HepG2 (cell line): Measurements from ENCODE around the gene ESPN. TPM values are rescaled to one million over a fixed set of nuclear protein-coding genes. Genes with fewer than 3 reads are reported as not detected.
A peak's percentile ranks its signal among the peaks of the same experiment; 100 is the strongest.

Source experiments
- ATAC-seq: fragments of 200-7000 bp; cut with Tn5 transposase; 3 replicates; pipeline ENCODE4 v1.9.1; 2020; ENCODE audit warnings: mild to moderate bottlenecking, moderate library complexity
- BruUV-seq: library from RNA; stranded (reverse); fragments of 400-500 nt; replicated peaks from 2 replicates; lab custom pipeline; 2021; lab: Mats Ljungman, UMichigan
- CTCF ChIA-PET: fragments of 300-600 bp; formaldehyde crosslinking; extraction: SDS; loops from one replicate; lab custom pipeline; 2021; ENCODE audit warnings: low total read pairs, inconsistent platforms, low intra/inter-chr PET ratio; lab: Yijun Ruan, JAX
- POLR2A ChIA-PET: fragments of 350-600 bp; sonication (Branson Sonifier 250); formaldehyde crosslinking; loops from one replicate; lab custom pipeline; 2020; ENCODE audit warnings: antibody characterized with exemption, inconsistent platforms; lab: Yijun Ruan, JAX
- DNase-seq: peaks from one replicate; pipeline ENCODE4 v3.0.0-alpha.2; 2015; ENCODE audit warnings: low spot score
- FAIRE-seq: peaks from 3 replicates; lab custom pipeline; 2011; peaks lifted over from hg19 to GRCh38; lab: Jason Lieb, UNC
- H2AFZ ChIP-seq: one replicate; pipeline ENCODE4 v1.6.1; 2011; ENCODE audit warnings: low read length, inconsistent platforms
- H3K27ac ChIP-seq: fragments of 300-600 bp; 3 replicates; pipeline ENCODE4 v1.8.0; 2011; ENCODE audit warnings: mixed run types, mild to moderate bottlenecking, mixed read lengths, low read length, inconsistent platforms; ENCODE audit not compliant: insufficient read depth; ENCODE audit errors: extremely low read length
- H3K27me3 ChIP-seq, 2 experiments: fragments of 200-600 bp in 1 of 2; 2 replicates in 1 of 2; 3 replicates in 1 of 2; pipeline versions ENCODE4 v1.6.0 to v1.8.0; 2011; ENCODE audit warnings: low read length in 2 of 2, mild to moderate bottlenecking in 2 of 2, moderate library complexity in 2 of 2, inconsistent platforms in 1 of 2; ENCODE audit not compliant: insufficient read depth in 2 of 2, control insufficient read depth in 1 of 2
- H3K36me3 ChIP-seq, 2 experiments: fragments of 200-600 bp in 1 of 2; replicated peaks in 1 of 2; 2 replicates in 1 of 2; 3 replicates in 1 of 2; pipeline versions ENCODE4 v1.5.1 to v1.8.0; 2011; ENCODE audit warnings: low read length in 2 of 2, inconsistent platforms in 1 of 2; ENCODE audit not compliant: insufficient read depth in 2 of 2, control insufficient read depth in 1 of 2
- H3K4me1 ChIP-seq: 2 replicates; pipeline ENCODE4 v1.5.1; 2012; ENCODE audit warnings: low read length, inconsistent platforms; ENCODE audit not compliant: insufficient read depth
- H3K4me2 ChIP-seq: 2 replicates; pipeline ENCODE4 v1.6.0; 2011; ENCODE audit warnings: low read depth, low read length, inconsistent platforms
- H3K4me3 ChIP-seq, 3 experiments: fragments of 200-600 bp in 1 of 3; sonication (generic), shearing (Covaris generic) in 1 of 3; replicated peaks in 1 of 3; 2 replicates each; pipeline ENCODE4 v1.5.1; 2011 to 2016; ENCODE audit warnings: low read length in 3 of 3, inconsistent platforms in 2 of 3, low read depth in 2 of 3, mild to moderate bottlenecking in 2 of 3, control low read depth in 1 of 3, mixed read lengths in 1 of 3; ENCODE audit not compliant: insufficient read depth in 1 of 3
- H3K79me2 ChIP-seq: one replicate; pipeline ENCODE4 v1.6.1; 2011; ENCODE audit warnings: low read length, inconsistent platforms; ENCODE audit not compliant: insufficient read depth
- H3K9ac ChIP-seq: 2 replicates; pipeline ENCODE4 v1.6.0; 2011; ENCODE audit warnings: mild to moderate bottlenecking, low read depth, low read length, inconsistent platforms; ENCODE audit not compliant: insufficient read depth
- H3K9me3 ChIP-seq: 2 replicates; pipeline ENCODE4 v1.5.1; 2012; ENCODE audit warnings: mild to moderate bottlenecking, low read length
- H4K20me1 ChIP-seq: 2 replicates; pipeline ENCODE4 v1.6.0; 2011; ENCODE audit warnings: inconsistent platforms, mild to moderate bottlenecking, low read length, moderate library complexity; ENCODE audit not compliant: insufficient read depth
- BRD4 ChIP-seq: sonication (generic); formaldehyde crosslinking; IDR thresholded peaks from 2 replicates; pipeline ENCODE4 v1.4.0; 2020; ENCODE audit warnings: missing genetic modification reagents
- CREB1 ChIP-seq, 2 experiments: fragments of 450-650 bp in 1 of 2; IDR thresholded peaks; 2 replicates each; pipeline ENCODE4 v1.6.1; 2016 to 2017; ENCODE audit warnings: control low read depth in 1 of 2, mild to moderate bottlenecking in 1 of 2, missing compliant biosample characterization in 1 of 2, missing genetic modification characterization in 1 of 2
- IKZF1 ChIP-seq: fragments of 450-650 bp; IDR thresholded peaks from 2 replicates; pipeline ENCODE4 v1.7.1; 2016
- IRX3 ChIP-seq: sonication (generic); formaldehyde crosslinking; IDR thresholded peaks from 2 replicates; pipeline ENCODE4 v1.8.1; 2023; ENCODE audit warnings: mild to moderate bottlenecking, low read depth, missing genetic modification reagents, borderline replicate concordance
- MBNL3 ChIP-seq: fragments of 250-450 bp; sonication (Bioruptor Pico); conservative IDR thresholded peaks from 2 replicates; pipeline ENCODE4 v1.8.0; 2022; ENCODE audit warnings: mild to moderate bottlenecking, inconsistent platforms
- MED8 ChIP-seq: sonication (generic); formaldehyde crosslinking; IDR thresholded peaks from 2 replicates; pipeline ENCODE4 v1.8.1; 2023; ENCODE audit warnings: mild to moderate bottlenecking, missing genetic modification reagents; ENCODE audit not compliant: insufficient replicate concordance
- MLLT10 ChIP-seq: sonication (generic); formaldehyde crosslinking; IDR thresholded peaks from 2 replicates; pipeline ENCODE4 v1.4.0; 2020; ENCODE audit warnings: missing genetic modification reagents
- MTA1 ChIP-seq: sonication (generic); formaldehyde crosslinking; IDR thresholded peaks from 2 replicates; pipeline ENCODE4 v1.4.0; 2020; ENCODE audit warnings: missing genetic modification reagents, mild to moderate bottlenecking, borderline replicate concordance
- NCOA5 ChIP-seq: sonication (generic); formaldehyde crosslinking; IDR thresholded peaks from 2 replicates; pipeline ENCODE4 v1.4.0; 2020; ENCODE audit warnings: missing genetic modification reagents
- POLR2A ChIP-seq, 2 experiments: IDR thresholded peaks; 2 replicates each; pipeline ENCODE4 v1.6.1; 2011; ENCODE audit warnings: low read depth in 2 of 2, low read length in 2 of 2, mild to moderate bottlenecking in 1 of 2, moderate library complexity in 1 of 2; ENCODE audit not compliant: insufficient read depth in 1 of 2
- RAD51 ChIP-seq: fragments of 450-650 bp; IDR thresholded peaks from 2 replicates; pipeline ENCODE4 v1.6.1; 2016; ENCODE audit warnings: borderline replicate concordance
- SIX1 ChIP-seq: sonication (generic); formaldehyde crosslinking; IDR thresholded peaks from 2 replicates; pipeline ENCODE4 v1.4.0; 2020; ENCODE audit warnings: missing genetic modification reagents, borderline replicate concordance
- SMAD9 ChIP-seq: sonication (generic); formaldehyde crosslinking; IDR thresholded peaks from 2 replicates; pipeline ENCODE4 v1.5.1; 2020; ENCODE audit warnings: mild to moderate bottlenecking, missing genetic modification reagents
- TCF7 ChIP-seq: sonication (generic); IDR thresholded peaks from 2 replicates; pipeline ENCODE4 v1.6.1; 2016; ENCODE audit warnings: antibody characterized with exemption, low read depth
- TFDP2 ChIP-seq: sonication (generic); formaldehyde crosslinking; IDR thresholded peaks from 2 replicates; pipeline ENCODE4 v1.4.0; 2020; ENCODE audit warnings: missing genetic modification reagents
- ZBTB4 ChIP-seq: sonication (generic); formaldehyde crosslinking; IDR thresholded peaks from 2 replicates; pipeline ENCODE4 v1.4.0; 2020; ENCODE audit warnings: missing genetic modification reagents, mild to moderate bottlenecking, borderline replicate concordance
- ZBTB46 ChIP-seq: sonication (generic); formaldehyde crosslinking; IDR thresholded peaks from 2 replicates; pipeline ENCODE4 v1.4.0; 2020; ENCODE audit warnings: mild to moderate bottlenecking, missing genetic modification reagents, borderline replicate concordance
- ZNF101 ChIP-seq: sonication (generic); formaldehyde crosslinking; IDR thresholded peaks from 2 replicates; pipeline ENCODE4 v1.4.0; 2020; ENCODE audit warnings: mild to moderate bottlenecking, low read depth, missing genetic modification reagents, borderline replicate concordance
- ZNF660 ChIP-seq: sonication (generic); formaldehyde crosslinking; IDR thresholded peaks from 2 replicates; pipeline ENCODE4 v1.5.1; 2020; ENCODE audit warnings: mild to moderate bottlenecking, low read depth, missing genetic modification reagents, borderline replicate concordance
- WGBS: methylation state at CpG from one replicate; pipeline ENCODE4 v1.1.6; 2017; ENCODE audit warnings: low lambda C conversion rate; 5-methylcytosine and 5-hydroxymethylcytosine counted together
- in situ Hi-C: cut with HindIII; loops from 2 replicates; pipeline ENCODE4 v1.10.0; 2017; ENCODE audit warnings: low pct_unique_long_range_greater_than_20kb; ENCODE audit not compliant: extremely low pct_ligation_motif_present
- intact Hi-C: fragments of 100-400 bp; cut with micrococcal nuclease; formaldehyde crosslinking; loops from one replicate; pipeline ENCODE4 v1.10.0; 2022; ENCODE audit not compliant: unreplicated experiment
- polyA plus RNA-seq, 8 experiments: library from polyadenylated mRNA; depleted of rRNA in 3 of 8; stranded (reverse) in 7 of 8; unstranded in 1 of 8; fragments of >200 nt; fragmentation: Illumina TruSeq in 4 of 8; extraction: Trizol in 4 of 8; gene quantifications; 2 replicates each; pipeline versions ENCODE4 v1.2.1 to v1.2.3, GENCODE V29; 2011 to 2016; ENCODE audit warnings: low read depth in 4 of 8, missing spikeins in 1 of 8, mixed read lengths in 1 of 8; ENCODE audit not compliant: insufficient read depth in 1 of 8
- total RNA-seq, 5 experiments: library from RNA; depleted of rRNA; stranded (reverse); fragments of >200 nt; fragmentation: Illumina TruSeq; extraction: Trizol; gene quantifications; 2 replicates each; pipeline ENCODE4 v1.2.3, GENCODE V29; 2016; ENCODE audit warnings: low read depth in 1 of 5

Gene ESPN
- total and polyA plus RNA-seq, 2 of the 13 experiments (the other 11 are each of a cell fraction or from before 2014, with no cell fraction given) = 48.6 to 54.2 TPM

GRCh38 chr1:6489383-6489765 is 64.8 kb downstream of the ESPN start (continued):
- TF ChIP-seq ZBTB46 (CRISPR knock-in tag) (no peak), TCF7 (no peak), CREB1 (IDR thresholded peaks at IDR 0.05) (no peak), CREB1 (CRISPR knock-in tag; IDR thresholded peaks at IDR 0.05) (no peak), TFDP2 (CRISPR knock-in tag) (no peak), RAD51 (no peak), MTA1 (CRISPR knock-in tag) (no peak), MBNL3 (CRISPR knock-in tag) (no peak), POLR2A (IDR thresholded peaks at IDR 0.05; ENCODE audit: insufficient read depth in 1 of 2, low read depth in 2 of 2, low read length in 2 of 2) (no peak), MLLT10 (no peak), SMAD9 (CRISPR knock-in tag) (no peak)

- Histone ChIP-seq H3K27me3 (peaks cover 0 to under 1% of the 10 kb centered on the region in 2 experiments; a peak in 1 of 5 replicates), H3K4me1 (peaks cover 52% of the 10 kb centered on the region), H3K9me3 (no peaks in the 10 kb centered on the region), H3K4me2 (peak overlapping the region; percentile 97), H4K20me1 (no peaks in the 10 kb centered on the region), H3K4me3 (peak overlapping the region; percentile 88 to 99 (median 89)), H2AFZ (no peak overlapping the region), H3K9ac (peak overlapping the region; percentile 76), H3K27ac (no peak overlapping the region), H3K79me2 (no peaks in the 10 kb centered on the region), H3K36me3 (no peaks in the 10 kb centered on the region)
- POLR2A ChIA-PET = interaction anchor here (1.0 to 2.9 kb wide), 4 partner anchors 10 to 44 kb away, joined by 4 to 13 read pairs (median 6); no protein-coding TSS in a partner anchor
- DNase-seq (peak; percentile 50), FAIRE-seq (no peak), ATAC-seq (peak; percentile 81)
- intact Hi-C loops (loop anchor here (5.0 kb wide), 1 partner anchor 158 kb away; no protein-coding TSS in a partner anchor), in situ Hi-C loops (loop anchor here (25.0 kb wide), 1 partner anchor 723 kb away; no protein-coding TSS in a partner anchor)
- CTCF ChIA-PET = interaction anchor here (1.0 kb wide), 1 partner anchor 34 kb away, joined by 3 read pairs; no protein-coding TSS in a partner anchor
- no TSS peak for BruUV-seq
- 33% methylated on average over 3 of the region's 21 CpGs for WGBS
- TF ChIP-seq NCOA5 (no peak), IRX3 (CRISPR knock-in tag) (no peak), BRD4 (CRISPR knock-in tag) (0 out of 2 replicates have a peak, but pooled peaks have one; percentile 10), ZNF101 (CRISPR knock-in tag) (no peak), ZNF660 (CRISPR knock-in tag) (no peak), ZBTB4 (CRISPR knock-in tag) (no peak), IKZF1 (no peak), MED8 (CRISPR knock-in tag) (no peak), SIX1 (no peak)
Measured at GRCh38 chr1:6489799-6490180, 65.2 kb downstream of the ESPN start.
